GM19099 (cell line): Measurements from ENCODE around the gene LAMA3.

Experiments
- POLR2A ChIP-seq: IDR thresholded peaks from 3 replicates; pipeline ENCODE4 v1.6.1; 2011; ENCODE audit warnings: low read depth; ENCODE audit not compliant: insufficient read length; ENCODE audit errors: extremely low read depth

LAMA3 gene

GRCh38 chr18:23730857-23731256, 41.6 kb downstream of the LAMA3 start:
- no peak for TF ChIP-seq POLR2A

- no peak for TF ChIP-seq POLR2A
Measured at GRCh38 chr18:23731861-23732260, 42.6 kb downstream of the LAMA3 start.

GRCh38 chr18:23732439-23732838, 43.2 kb downstream of the LAMA3 start:
- no peak for TF ChIP-seq POLR2A

- TF ChIP-seq POLR2A, result no peak
Measured at GRCh38 chr18:23733895-23734294, 44.6 kb downstream of the LAMA3 start.

- no peak for TF ChIP-seq POLR2A
Measured at GRCh38 chr18:23735021-23735464, 45.8 kb downstream of the LAMA3 start.

- no peak for TF ChIP-seq POLR2A
Measured at GRCh38 chr18:23737578-23737977, 48.3 kb downstream of the LAMA3 start.

- no peak for TF ChIP-seq POLR2A
Measured at GRCh38 chr18:23738151-23738550, 48.9 kb downstream of the LAMA3 start.

- no peak for TF ChIP-seq POLR2A
Measured at GRCh38 chr18:23738575-23738974, 49.3 kb downstream of the LAMA3 start.

- no peak for TF ChIP-seq POLR2A
Measured at GRCh38 chr18:23740105-23740830, 51.0 kb downstream of the LAMA3 start.

GRCh38 chr18:23743733-23744333, 54.6 kb downstream of the LAMA3 start:
- no peak for TF ChIP-seq POLR2A

GRCh38 chr18:23745366-23745765, 56.1 kb downstream of the LAMA3 start:
- no peak for TF ChIP-seq POLR2A

- no peak for TF ChIP-seq POLR2A
Measured at GRCh38 chr18:23746851-23747250, 57.6 kb downstream of the LAMA3 start.

- TF ChIP-seq POLR2A, result no peak
Measured at GRCh38 chr18:23752363-23752762, 63.1 kb downstream of the LAMA3 start.

- no peak for TF ChIP-seq POLR2A
Measured at GRCh38 chr18:23752796-23753195, 63.5 kb downstream of the LAMA3 start.

GRCh38 chr18:23756590-23757436, 67.6 kb downstream of the LAMA3 start:
- no peak for TF ChIP-seq POLR2A

- TF ChIP-seq POLR2A, result no peak
Measured at GRCh38 chr18:23757437-23757733, 68.1 kb downstream of the LAMA3 start.

- TF ChIP-seq POLR2A, result no peak
Measured at GRCh38 chr18:23758281-23758680, 69.0 kb downstream of the LAMA3 start.

GRCh38 chr18:23761941-23762340, 72.7 kb downstream of the LAMA3 start:
- no peak for TF ChIP-seq POLR2A
